AG08396 (cell line): ENCODE results near the gene LRMDA.
"Not testable (repeated sequence)": the region's sequence is repeated elsewhere in the genome, so short reads cannot be mapped to it uniquely, and the experiment has no call there.

Source experiments
- DNase-seq: peaks from one replicate; pipeline ENCODE4 v3.0.0; 2012; ENCODE audit warnings: low spot score, mixed read lengths

The LRMDA gene

DNA sequence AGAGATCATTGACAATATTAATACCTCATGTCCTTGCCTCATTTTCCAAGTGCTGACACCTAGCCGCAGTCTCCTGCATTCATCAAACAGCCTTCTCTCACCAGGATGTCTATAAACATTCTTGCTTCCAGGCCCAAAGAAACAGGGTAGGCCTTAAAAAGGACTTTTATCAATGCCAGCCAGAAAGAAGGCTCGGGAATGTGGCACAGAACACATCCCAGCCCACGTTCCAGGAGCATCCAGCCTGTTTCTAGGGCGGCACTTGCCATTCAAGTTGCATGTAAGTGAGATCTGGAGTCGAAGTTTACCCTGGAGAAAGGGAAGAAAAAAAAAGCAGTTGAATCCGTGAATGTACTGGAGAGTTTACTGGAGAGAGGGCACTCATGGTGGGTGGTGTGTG is 1123.1 kb downstream of the LRMDA start:
- DNase-seq: no peak

DNA sequence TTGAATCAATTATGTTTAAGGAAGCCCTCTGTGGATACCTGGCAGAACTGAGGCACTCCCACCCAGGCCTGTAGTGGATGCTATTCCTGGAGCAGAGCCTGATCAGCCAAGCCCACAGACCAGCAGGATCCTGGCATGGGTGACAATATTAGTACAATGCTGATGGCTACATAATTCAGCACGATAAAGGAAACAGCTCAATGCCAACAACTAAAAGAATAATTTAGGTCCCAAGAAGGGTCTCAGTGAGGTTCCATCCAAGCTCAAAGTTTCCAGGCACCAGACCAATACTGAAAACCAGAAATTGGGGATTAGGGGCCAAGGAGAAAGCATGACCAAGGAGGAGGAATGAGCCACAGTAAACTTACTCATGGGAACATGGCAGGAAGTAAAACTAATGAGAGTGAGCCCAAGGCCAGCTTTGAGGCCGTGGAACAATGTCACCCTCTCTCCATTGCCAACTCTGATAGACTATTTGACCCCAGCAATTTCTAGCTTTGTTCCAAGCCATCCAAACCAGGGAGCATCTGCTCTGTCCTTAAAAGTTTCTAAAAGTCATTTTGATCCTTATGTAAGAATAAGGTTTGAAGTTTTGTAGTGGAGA is 1123.7 kb downstream of the LRMDA start:
- DNase-seq: no peak

DNA sequence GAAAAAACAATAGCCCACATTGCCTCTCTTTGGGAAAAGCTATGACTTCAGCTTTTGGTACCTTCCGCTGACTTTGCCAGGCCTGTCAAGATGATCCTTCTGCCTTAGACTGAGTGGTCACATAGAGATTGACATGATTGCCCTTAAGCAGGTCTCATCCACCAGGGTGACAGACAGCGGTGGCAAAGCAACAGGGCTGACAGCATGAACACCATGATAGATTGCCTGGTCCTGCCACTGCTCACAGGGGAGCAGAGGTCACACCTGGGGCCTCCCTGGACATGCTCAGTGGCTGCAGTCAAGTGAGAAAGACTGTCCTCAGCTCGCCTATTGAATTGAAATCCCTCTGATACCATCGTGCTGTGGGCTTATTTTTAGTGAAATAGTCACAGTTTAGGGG is 1125.9 kb downstream of the LRMDA start:
- DNase-seq: no peak

DNA sequence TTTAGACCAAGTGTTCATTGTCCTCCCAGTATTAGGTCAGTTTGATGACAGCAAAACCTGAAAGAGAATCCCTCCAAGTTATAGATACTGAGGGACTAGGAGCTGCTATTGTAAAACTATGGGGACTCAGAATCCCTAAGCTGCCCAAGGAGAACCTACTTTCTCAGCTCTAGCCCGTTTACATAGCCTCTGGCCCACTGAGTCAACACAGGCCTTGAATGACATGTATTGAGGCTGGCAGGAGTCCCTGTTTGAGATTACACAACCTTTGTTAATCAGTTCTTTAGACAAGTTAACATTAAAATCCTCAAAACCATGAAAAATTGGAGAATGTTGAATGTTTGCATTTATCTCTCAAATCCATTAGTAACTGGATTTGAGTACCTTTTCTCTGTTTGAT is 1127.2 kb downstream of the LRMDA start:
- no peak for DNase-seq

DNA sequence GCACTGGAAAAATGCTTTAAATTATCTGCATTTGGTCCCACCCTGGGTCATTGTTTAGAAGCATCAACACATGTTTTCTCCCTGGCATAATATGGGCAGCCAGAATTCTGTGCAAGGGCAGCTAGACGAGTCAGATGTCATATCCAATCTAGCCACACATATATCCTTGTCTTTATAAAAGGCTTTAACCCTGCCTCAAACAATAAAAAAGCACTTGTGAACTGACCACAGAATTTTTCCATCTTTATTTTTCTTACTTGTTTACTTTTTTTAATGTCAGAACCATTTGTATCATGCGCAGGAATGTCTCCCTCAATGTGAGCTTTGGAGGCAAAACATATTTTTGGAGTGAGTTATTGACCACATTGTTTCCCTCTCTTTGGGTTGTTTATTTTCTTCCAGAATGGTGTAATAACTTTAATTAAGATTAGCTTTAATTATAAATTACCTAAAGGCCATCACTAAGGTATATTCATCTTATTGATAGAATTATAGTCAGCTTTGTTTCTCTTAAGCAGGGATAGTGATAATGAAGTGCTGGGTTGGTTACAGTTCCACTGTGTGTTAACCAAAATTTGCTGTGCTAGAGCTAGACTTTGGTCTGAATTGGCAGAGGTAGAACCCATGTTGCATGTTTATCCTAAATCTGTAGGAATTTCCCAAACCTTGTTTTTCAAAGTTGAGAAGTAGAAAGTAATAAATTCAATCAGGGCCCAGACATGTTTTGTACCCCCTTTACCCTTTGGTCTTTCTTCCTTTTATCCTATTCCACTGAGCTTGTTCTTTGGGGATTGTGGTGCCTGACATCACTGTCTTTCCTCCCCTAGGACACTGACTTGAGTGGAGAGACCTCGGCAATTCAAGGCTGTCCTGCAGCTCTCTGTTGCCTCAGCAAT is 1127.8 kb downstream of the LRMDA start:
- DNase-seq: peak; percentile 23

DNA sequence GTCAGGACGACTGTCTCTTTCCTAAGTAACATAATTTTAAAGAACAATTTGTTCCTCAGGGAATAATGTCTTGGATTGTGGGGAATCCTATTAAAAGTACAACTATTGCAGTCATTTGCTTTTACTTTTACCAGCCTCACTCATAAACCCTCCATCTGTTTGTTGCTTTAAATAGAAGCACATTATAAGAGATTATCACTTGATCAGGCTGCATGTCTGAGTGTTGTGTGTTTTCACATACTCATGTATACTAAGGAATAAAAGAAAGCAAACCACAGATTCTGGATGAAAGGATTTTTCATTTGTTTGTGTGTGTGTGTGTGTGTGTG is 1128.4 kb downstream of the LRMDA start:
- DNase-seq: no peak

DNA sequence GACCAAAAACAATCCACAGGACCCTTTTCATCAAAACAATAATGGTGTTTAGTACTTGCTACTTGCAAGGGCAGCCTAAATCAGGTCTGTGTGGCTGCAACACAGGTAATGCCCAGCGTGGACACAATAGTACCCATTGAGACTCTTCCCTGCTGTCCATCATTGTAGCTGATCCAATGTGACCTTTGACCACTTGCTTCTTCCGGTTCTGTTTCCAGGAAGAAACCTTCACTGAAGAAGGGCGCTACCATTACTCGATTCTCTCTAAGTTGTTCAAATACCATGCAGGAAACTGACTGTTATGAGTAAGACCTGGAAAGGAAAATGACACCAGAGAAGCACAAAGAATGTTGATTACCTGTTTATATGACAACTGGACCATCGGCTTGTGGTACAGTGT is 1128.9 kb downstream of the LRMDA start:
- no peak for DNase-seq

DNA sequence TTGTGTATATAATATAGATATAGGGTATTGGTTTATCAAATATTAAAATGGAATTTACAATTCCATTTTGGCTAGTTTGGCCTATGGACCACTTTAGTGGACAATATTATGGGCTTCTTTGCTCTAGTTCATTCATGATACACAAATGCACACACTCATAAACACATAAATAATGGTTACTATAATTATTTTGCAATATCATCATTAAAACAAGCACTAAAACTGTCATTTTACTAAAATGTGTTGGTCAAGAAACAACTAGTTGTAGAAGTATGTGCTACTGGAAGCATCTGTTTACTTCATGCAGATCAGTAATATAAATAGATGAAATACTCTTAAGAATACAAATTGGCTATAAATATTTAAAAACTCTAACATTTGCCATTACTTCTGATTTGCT is 1131.9 kb downstream of the LRMDA start:
- no peak for DNase-seq

DNA sequence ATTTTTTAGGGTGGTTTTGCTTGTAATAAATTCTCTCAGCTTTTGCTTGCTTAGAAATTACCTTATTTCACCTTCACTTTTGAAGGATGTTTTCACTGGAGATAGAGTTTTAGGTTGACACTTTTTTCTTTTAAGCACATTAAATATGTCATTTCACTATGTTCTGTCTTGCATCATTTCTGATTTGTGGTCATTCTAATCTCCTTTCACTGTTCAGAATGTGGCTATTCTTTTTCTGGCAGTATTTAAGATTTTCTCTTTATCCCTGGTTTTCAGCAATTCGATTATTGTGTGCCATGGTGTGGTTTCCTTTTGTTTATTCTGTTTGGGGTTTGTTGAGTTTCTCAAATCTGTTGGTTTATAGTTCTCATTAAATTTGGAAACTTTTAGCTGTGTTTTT is 1140.6 kb downstream of the LRMDA start:
- no peak for DNase-seq

DNA sequence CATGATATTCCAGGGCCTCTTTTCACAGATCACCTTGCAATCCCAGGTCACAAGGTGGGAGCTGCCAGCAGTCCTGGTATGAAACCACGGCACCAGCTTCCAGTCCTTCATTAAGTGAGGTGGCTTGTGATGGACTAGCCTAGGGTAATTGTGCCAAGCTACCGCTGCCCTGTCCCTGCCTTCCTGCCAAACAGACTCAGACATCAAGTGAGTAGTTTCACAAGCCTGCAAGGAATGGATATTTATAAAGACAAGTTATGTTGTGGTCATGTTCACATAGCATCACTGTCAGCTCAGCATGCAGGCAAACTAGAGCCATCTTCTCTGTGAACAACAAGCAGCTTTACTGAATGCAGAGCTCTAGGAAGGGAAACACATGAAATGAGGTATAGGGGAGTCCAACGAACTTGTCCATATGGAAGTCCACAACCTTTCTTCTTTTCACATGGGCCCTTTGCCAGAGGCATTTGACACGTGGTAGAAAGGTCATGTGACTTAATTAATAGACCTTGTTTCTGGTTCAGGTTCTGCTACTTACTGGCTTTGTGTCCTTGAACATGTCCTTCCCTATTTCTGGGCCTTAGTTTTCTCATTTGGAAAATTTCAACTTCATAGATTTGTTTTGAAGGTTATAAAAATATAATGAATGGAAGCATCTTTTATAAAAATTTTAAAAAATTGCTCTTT is 1145.0 kb downstream of the LRMDA start:
- peak; percentile 71 for DNase-seq

DNA sequence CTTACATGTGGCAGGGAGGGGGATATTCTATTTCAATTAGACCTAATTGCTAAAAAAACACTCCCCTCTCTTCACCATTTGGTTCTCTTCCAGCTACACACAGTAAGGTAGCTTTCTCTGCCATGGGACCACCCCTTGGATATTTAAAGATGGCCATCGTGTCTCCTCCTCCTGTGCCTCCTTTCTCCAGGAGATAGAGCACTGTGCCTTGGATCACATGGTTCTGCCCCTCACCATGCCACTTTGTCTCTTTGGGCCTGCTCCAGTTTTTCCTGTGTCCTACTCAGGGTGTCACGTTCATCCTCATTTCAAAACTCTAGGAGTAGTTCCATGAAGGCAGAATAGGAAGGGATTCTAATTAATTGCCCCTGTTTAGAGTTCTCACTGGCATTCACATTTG is 1146.0 kb downstream of the LRMDA start:
- DNase-seq: no peak

DNA sequence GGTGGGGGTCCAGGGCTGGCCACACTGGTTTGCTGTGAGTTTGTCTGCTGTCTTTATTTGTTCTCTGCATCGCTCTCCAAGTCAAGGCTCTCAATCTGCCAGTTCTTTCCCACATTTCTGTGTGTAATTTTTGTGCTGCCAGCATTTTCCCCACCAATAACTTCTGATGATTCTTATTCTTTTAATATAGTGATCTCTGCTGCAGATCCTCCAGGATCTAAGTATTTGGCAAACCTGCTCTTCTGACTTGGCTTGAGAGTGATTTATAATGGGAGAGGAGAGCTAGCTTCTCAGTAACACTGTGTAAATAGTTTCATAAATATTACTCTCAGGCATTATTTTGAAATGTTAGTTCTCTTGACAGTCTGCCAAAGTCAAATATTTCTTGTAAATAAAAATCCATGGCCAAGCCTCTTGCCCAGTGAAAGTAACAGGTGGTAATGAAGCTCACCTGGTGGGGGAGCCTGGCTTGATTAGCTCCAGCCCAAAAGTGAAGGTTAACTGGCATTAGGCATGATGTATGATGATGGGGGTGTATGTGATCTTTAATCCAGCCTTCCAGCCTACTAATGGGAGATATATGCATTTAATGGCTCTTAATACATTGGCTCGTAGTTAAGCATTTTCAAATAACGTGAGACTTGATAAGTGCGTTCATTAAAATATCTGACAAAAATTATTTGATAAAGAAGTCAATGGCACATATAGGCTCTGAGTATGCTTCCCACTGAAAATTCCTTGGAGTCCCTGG is 1150.3 kb downstream of the LRMDA start:
- no peak for DNase-seq

DNA sequence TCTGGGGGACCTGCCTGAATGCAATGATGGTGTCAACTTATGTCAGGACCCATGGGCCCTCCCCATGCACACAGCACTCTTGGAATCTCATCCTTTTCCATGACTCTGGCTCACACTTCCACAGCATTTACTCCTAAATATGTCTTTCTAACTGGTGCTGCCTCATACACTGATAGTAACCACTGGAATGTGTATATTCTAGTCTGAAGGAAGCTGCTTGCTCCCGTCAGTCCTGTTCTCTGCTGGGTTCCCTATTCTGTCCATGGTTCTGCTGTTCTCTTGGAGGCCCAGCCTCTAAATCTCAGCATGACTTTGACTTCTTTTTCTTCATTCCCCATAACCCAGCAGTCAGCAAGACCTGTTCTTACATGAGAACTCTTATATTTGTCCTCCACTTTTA is 1151.1 kb downstream of the LRMDA start:
- peak; percentile 24 for DNase-seq

DNA sequence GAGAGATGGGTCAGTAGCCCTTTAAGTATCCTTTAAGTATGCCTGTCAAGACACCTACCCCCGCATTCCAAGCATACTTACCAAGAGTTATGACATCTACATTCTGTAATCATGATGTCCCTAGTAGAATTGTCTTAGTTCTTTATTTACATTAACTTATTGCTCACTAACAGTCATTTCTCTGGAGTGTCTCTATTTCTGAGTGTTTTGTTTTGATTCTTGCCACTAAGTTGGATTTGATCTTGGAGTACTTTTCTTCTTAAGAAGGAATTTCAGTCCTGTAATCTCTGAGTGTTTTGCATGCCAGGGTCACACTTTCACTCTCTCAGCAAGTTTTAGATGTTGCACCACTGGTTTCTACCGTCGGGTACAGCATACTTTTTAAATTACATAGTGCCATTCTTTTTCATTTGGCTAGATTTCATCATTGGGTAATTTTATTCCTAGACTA is 1152.3 kb downstream of the LRMDA start:
- peak; percentile 53 for DNase-seq

DNA sequence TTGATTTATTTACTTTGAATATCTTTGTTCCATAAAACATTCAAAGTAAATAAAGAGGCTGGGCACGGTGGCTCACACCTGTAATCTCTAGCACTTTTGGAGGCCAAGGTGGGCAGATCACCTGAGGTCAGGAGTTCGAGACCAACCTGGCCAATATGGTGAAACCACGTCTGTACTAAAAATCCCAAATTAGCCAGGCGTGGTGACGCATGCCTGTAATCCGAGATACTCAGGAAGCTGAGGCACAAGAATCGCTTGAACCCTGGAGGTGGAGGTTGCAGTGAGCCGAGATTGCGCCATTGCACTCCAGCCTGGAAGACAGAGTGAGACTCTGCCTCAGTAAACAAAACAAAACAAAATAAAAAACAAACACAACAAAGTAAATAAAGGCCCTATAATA is 1153.0 kb downstream of the LRMDA start:
- DNase-seq: not testable (repeated sequence)
